ENCODE measurements around the gene FAM186B.

Gene FAM186B

DNA sequence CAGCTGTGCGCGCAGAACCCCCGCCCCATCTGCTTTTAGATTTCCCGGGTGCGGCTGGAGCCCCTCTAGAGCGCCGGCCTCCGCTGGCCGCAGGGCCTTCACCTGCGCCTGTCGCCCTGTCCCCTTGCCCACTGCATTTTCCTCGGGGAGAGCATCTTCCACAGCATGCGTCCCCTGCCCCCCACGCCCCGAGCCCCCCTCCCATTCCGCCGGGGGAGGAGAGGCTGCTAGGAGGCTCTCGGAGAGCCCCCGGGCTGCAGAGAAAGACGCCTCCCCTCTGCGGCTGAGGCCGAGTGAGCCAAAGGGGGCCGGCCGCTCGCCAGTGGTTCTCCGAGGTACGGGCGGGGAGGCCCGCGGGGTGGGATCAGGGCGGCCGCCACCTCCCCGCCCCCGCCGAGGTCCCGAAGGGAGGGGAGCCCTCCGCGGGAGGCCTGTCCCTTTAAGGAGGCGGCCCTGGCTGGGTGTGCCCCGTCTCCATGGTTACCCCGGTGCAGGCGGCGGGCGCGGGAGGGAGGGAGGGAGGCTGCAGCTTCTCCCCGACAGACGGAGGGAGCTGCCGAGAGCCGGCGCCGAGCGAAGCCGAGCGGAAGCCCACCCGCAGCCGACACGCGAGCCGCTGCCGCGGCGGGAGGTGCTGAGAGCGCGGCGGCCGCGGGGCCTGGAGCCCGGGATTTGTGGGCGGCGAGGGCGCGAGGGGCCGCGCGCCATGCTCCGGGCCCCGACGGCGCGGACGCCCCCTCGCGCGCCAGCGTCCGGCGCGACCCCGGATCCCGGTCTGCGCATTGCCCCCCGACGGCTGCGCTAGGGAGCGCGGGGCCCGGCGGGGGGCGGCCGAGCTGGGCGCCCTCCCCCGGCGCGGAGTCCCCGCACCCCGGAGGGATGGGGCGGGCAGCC is 66.7 kb downstream of the FAM186B start, which contains the start of gene KCNH3:
Gene KCNH3 (plus strand): TSS at position 521 of the 894 bp plus-strand sequence. CDS start 387 bp downstream, outside the sequence.
- TF ChIP-seq, protein P1, sequence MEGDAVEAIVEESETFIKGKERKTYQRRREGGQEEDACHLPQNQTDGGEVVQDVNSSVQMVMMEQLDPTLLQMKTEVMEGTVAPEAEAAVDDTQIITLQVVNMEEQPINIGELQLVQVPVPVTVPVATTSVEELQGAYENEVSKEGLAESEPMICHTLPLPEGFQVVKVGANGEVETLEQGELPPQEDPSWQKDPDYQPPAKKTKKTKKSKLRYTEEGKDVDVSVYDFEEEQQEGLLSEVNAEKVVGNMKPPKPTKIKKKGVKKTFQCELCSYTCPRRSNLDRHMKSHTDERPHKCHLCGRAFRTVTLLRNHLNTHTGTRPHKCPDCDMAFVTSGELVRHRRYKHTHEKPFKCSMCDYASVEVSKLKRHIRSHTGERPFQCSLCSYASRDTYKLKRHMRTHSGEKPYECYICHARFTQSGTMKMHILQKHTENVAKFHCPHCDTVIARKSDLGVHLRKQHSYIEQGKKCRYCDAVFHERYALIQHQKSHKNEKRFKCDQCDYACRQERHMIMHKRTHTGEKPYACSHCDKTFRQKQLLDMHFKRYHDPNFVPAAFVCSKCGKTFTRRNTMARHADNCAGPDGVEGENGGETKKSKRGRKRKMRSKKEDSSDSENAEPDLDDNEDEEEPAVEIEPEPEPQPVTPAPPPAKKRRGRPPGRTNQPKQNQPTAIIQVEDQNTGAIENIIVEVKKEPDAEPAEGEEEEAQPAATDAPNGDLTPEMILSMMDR (IDR thresholded peaks at IDR 0.05), result no peak
- no peak for TF ChIP-seq ZFX (IDR thresholded peaks at IDR 0.05; ENCODE audit: borderline replicate concordance)
- H3K27ac ChIP-seq, result no peak within 1 kb of the TSS

DNA sequence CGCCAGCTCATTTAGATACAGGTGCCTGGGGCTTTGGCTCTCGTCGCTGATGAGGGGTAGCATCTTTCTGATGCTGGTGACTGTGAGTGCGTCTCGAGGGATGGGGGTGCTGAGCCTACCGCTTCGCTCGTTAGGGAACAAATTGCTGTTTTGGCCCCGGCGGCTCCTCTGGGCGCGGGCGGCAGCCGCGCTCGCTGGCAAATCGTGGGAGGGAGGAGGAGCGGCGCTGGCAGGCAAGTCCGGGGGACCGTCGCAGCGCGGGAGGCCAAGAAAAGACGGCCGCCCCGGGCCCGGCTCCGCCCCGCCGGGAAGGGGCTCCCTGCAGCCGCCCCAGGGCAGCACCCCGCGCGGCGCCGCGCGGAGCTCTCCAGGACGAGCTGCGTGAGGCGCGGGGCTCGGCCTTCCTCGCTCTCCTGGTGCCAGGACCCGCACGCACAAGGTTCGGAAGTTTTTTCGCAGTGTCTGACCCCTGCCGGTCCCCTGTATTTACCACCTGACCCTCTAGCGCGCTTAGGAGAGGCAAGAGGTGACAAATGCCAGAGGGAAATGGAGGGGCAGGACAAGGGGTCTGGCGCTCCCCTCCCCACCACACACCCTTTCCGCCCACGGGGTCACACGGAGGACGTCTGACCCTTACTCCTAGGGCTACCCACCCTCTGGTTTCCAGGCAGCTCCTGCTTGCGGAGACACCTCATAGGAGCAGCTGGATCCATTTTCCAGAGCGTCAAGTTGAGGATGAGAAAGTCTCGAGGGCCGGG is 67.5 kb downstream of the FAM186B start:
- TF ChIP-seq ZFX (IDR thresholded peaks at IDR 0.05; ENCODE audit: borderline replicate concordance), result no peak
- TF ChIP-seq, protein P1 (IDR thresholded peaks at IDR 0.05), result 0 out of 2 replicates have a peak, but pooled peaks have one; percentile 11

More for the DNA sequence above, 67.5 kb downstream of the FAM186B start:
- H3K27ac ChIP-seq, result no peak overlapping the region

Measured in 22Rv1 (cell line).